DND-41 (cell line): ENCODE measurements around the gene LRRC3.

Source experiments
- ATAC-seq: fragments of 200-7000 bp; cut with Tn5 transposase; 3 replicates; pipeline ENCODE4 v1.9.1; 2021; ENCODE audit warnings: low read depth; ENCODE audit not compliant: insufficient read depth
- DNase-seq: peaks from one replicate; pipeline ENCODE4 v3.0.0-alpha.2; 2020
- H2AFZ ChIP-seq: 2 replicates; pipeline ENCODE4 v1.6.0; 2012; ENCODE audit warnings: low read depth, low read length
- H3K27ac ChIP-seq: 2 replicates; pipeline ENCODE4 v1.5.1; 2012; ENCODE audit warnings: low read length, inconsistent platforms
- H3K27me3 ChIP-seq: fragments of 200-600 bp; sonication (generic); 2 replicates; pipeline ENCODE4 v1.6.0; 2012; ENCODE audit warnings: low read length, mild to moderate bottlenecking, inconsistent platforms; ENCODE audit not compliant: insufficient read depth, poor library complexity
- H3K36me3 ChIP-seq: 2 replicates; pipeline ENCODE4 v1.5.1; 2012; ENCODE audit warnings: low read length, inconsistent platforms; ENCODE audit not compliant: insufficient read depth
- H3K4me1 ChIP-seq: 2 replicates; pipeline ENCODE4 v1.5.1; 2012; ENCODE audit warnings: mild to moderate bottlenecking, low read length; ENCODE audit not compliant: insufficient read depth
- H3K4me2 ChIP-seq: 2 replicates; pipeline ENCODE4 v1.6.0; 2012; ENCODE audit warnings: mild to moderate bottlenecking, moderate library complexity, low read length, inconsistent platforms; ENCODE audit not compliant: insufficient read depth
- H3K4me3 ChIP-seq, 2 experiments: fragments of 200-600 bp in 1 of 2; shearing (Covaris generic) in 1 of 2; 2 replicates each; pipeline ENCODE4 v1.5.1; 2012 to 2016; ENCODE audit warnings: inconsistent platforms in 2 of 2, low read length in 2 of 2, mild to moderate bottlenecking in 2 of 2, low read depth in 1 of 2, moderate library complexity in 1 of 2
- H3K79me2 ChIP-seq: 2 replicates; pipeline ENCODE4 v1.6.0; 2012; ENCODE audit warnings: low read length, inconsistent platforms; ENCODE audit not compliant: insufficient read depth
- H3K9ac ChIP-seq: 2 replicates; pipeline ENCODE4 v1.6.0; 2012; ENCODE audit warnings: low read depth, mild to moderate bottlenecking, inconsistent platforms, low read length, moderate library complexity
- H3K9me3 ChIP-seq: 2 replicates; pipeline ENCODE4 v1.5.1; 2012; ENCODE audit warnings: low read length, moderate library complexity, mild to moderate bottlenecking, inconsistent platforms; ENCODE audit not compliant: insufficient read depth, severe bottlenecking
- H4K20me1 ChIP-seq: 2 replicates; pipeline ENCODE4 v1.6.0; 2012; ENCODE audit warnings: low read length; ENCODE audit not compliant: insufficient read depth
- EZH2 ChIP-seq: IDR thresholded peaks from 3 replicates; pipeline ENCODE4 v1.6.1; 2012; ENCODE audit warnings: borderline replicate concordance, low read depth, mild to moderate bottlenecking, moderate library complexity, low read length, inconsistent platforms; ENCODE audit not compliant: severe bottlenecking
- TF ChIP-seq, protein P1 (sequence below): IDR thresholded peaks from 2 replicates; pipeline ENCODE4 v1.5.1; 2012; ENCODE audit warnings: borderline replicate concordance, low read length, moderate library complexity, mild to moderate bottlenecking; ENCODE audit not compliant: poor library complexity, severe bottlenecking; ENCODE audit errors: extremely low read depth

LRRC3 gene

DNA sequence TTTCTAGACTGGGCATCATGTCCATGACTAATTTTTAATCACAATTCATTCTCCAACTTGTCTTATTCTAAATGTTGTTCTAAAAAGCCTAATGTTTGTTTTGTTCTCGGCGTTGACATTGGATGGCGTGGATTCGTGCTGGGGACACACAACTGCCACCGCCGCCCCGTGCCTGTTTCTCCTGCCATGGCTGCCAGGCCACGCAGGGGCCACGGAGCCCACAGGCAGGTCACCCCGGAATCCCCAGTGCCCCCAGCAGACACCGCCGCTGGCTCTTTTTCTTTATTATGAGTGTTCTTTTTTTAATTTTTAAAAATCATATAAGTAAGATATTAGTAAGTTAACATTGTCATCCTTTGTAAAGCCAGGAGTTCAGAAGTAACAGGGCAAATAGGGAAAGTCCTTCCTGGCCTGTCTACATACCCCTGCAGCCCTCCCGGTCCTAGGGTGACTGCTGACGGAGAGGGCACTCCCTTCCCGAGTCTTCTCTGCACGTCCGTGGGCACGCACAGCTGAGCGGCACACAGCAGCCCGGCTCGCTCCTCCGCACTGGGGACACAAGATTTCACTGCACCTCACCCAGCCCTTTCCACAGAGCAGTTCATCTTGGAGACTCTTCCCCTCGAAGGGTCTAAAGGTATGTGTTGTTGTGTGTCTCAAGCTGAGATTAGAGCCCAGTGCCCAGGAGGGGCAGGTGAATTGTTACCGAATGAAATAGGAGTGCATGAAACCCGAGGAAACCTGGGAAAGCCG lies 52.5 kb downstream of the LRRC3 start:
- Histone ChIP-seq H3K4me2 (no peak overlapping the region), H3K36me3 (no peaks in the 10 kb centered on the region), H3K79me2 (no peaks in the 10 kb centered on the region), H3K4me3 (no peak overlapping the region), H2AFZ (no peak overlapping the region), H3K27me3 (no peaks in the 10 kb centered on the region), H3K27ac (no peak overlapping the region), H4K20me1 (0 out of 2 replicates have a peak, but pooled peaks cover 9% of the 10 kb centered on the region), H3K4me1 (peaks cover 4% of the 10 kb centered on the region), H3K9me3 (no peaks in the 10 kb centered on the region), H3K9ac (no peak overlapping the region)
- ATAC-seq (no peak), DNase-seq (no peak)
- no peak for TF ChIP-seq EZH2
- TF ChIP-seq, protein P1, sequence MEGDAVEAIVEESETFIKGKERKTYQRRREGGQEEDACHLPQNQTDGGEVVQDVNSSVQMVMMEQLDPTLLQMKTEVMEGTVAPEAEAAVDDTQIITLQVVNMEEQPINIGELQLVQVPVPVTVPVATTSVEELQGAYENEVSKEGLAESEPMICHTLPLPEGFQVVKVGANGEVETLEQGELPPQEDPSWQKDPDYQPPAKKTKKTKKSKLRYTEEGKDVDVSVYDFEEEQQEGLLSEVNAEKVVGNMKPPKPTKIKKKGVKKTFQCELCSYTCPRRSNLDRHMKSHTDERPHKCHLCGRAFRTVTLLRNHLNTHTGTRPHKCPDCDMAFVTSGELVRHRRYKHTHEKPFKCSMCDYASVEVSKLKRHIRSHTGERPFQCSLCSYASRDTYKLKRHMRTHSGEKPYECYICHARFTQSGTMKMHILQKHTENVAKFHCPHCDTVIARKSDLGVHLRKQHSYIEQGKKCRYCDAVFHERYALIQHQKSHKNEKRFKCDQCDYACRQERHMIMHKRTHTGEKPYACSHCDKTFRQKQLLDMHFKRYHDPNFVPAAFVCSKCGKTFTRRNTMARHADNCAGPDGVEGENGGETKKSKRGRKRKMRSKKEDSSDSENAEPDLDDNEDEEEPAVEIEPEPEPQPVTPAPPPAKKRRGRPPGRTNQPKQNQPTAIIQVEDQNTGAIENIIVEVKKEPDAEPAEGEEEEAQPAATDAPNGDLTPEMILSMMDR = no peak

DNA sequence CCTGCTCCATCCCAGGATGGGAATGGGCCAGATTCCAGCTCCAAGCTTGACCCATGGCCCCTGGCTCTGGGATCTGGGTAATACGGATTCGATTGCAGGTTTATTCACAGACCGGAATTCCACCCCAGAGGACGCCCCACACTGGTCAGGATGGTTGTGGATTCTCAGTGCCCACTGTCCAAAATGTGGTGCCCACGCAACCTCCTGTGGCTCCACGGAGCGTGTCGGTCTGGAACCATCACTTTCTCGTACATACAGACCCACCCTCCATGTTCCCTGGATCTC lies 53.1 kb downstream of the LRRC3 start:
- Histone ChIP-seq H3K4me2 (no peak overlapping the region), H3K9ac (no peak overlapping the region), H3K4me3 (no peak overlapping the region), H2AFZ (no peak overlapping the region), H3K36me3 (no peaks in the 10 kb centered on the region), H3K27me3 (no peaks in the 10 kb centered on the region), H3K4me1 (peaks cover 4% of the 10 kb centered on the region), H3K27ac (no peak overlapping the region), H3K9me3 (no peaks in the 10 kb centered on the region), H4K20me1 (0 out of 2 replicates have a peak, but pooled peaks cover 9% of the 10 kb centered on the region), H3K79me2 (no peaks in the 10 kb centered on the region)
- DNase-seq (no peak), ATAC-seq (no peak)
- TF ChIP-seq, protein P1 = no peak
- no peak for TF ChIP-seq EZH2

DNA sequence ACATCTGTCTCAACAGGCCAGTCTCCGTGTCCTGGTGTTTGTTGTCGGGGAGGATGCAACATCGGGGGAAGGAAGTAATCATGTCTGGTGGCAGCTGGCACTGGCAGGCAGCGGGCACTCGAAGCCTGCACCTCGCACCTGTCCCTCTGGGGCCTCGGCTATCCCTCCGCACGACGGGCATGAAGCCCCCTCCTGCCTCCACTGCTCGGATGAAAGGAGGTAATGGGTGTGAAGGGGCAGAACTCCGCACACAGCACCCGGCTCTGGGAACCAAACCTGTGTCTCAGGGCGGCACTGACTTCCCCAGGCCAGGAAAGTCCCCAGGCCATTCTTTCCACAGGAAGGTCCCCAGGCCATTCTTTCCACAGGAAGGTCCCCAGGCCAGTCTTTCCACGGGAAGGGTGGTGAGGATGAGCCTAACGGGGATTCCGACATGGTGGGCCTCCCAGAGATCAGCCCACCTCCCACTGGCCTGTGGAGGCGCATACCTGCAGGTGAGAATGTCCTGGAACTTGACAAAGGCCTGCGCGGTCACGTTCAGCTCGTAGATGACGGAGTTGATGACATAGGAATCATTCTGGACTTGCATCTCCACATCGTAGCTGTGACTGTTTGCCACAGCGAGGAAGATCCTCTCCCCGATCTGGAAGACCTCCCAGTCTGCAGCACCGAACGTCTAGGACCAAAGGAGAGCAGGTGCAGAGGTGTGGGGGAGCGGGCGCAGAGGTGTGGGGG lies 53.6 kb downstream of the LRRC3 start:
- TF ChIP-seq, protein P1 = no peak
- no peak for TF ChIP-seq EZH2
- Histone ChIP-seq H3K27ac (no peak overlapping the region), H3K79me2 (no peaks in the 10 kb centered on the region), H3K9me3 (no peaks in the 10 kb centered on the region), H2AFZ (no peak overlapping the region), H3K4me1 (peaks cover 4% of the 10 kb centered on the region), H3K4me3 (no peak overlapping the region), H3K36me3 (no peaks in the 10 kb centered on the region), H3K27me3 (no peaks in the 10 kb centered on the region), H4K20me1 (0 out of 2 replicates have a peak, but pooled peaks cover 9% of the 10 kb centered on the region), H3K4me2 (no peak overlapping the region), H3K9ac (no peak overlapping the region)
- ATAC-seq (no peak), DNase-seq (no peak)
